Measurements from ENCODE around the gene CTRL. TPM values are rescaled to one million over a fixed set of nuclear protein-coding genes. Genes with fewer than 3 reads are reported as not detected.
A peak's percentile ranks its signal among the peaks of the same experiment; 100 is the strongest.

CTRL gene
- total RNA-seq, 2 experiments from 2014 or later = 2.9 to 3.1 TPM

DNA sequence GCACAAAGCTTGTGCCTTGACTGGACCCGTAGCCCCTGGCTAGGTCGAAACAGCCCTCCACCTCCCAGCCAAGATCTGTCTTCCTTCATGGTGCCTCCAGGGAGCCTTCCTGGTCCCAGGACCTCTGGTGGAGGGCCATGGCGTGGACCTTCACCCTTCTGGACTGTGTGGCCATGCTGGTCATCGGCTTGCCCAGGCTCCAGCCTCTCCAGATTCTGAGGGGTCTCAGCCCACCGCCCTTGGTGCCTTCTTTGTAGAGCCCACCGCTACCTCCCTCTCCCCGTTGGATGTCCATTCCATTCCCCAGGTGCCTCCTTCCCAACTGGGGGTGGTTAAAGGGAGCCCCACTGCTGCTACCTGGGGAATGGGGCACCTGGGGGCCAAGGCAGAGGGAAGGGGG is 3.5 kb downstream of the CTRL start:
- intact Hi-C loops (cut with micrococcal nuclease) = loop anchor here (1.0 to 5.0 kb wide), 3 partner anchors 45 to 406 kb away; no protein-coding TSS in a partner anchor
- POLR2A ChIA-PET = interaction anchor here (0.8 to 1.4 kb wide), 4 partner anchors 35 to 52 kb away, joined by 3 read pairs; partner anchors contain the start of genes NRN1L and PSKH1
- H3K36me3 Mint-ChIP-seq = peaks cover 10% of the 10 kb centered on the region
- no peak overlapping the region for H3K4me3 Mint-ChIP-seq
- no peaks in the 10 kb centered on the region for H3K27me3 Mint-ChIP-seq
- CTCF ChIA-PET = interaction anchor here (0.7 to 5.4 kb wide), 11 partner anchors 9 to 256 kb away, joined by 3 to 62 read pairs (median 4); partner anchors contain the start of genes NRN1L and PSMB10
- no peaks in the 10 kb centered on the region for H3K9me3 Mint-ChIP-seq
- DNase-seq = no peak
- peaks cover 3% of the 10 kb centered on the region for H3K4me1 Mint-ChIP-seq (ENCODE audit: low read depth)
- H3K27ac Mint-ChIP-seq = no peak overlapping the region

DNA sequence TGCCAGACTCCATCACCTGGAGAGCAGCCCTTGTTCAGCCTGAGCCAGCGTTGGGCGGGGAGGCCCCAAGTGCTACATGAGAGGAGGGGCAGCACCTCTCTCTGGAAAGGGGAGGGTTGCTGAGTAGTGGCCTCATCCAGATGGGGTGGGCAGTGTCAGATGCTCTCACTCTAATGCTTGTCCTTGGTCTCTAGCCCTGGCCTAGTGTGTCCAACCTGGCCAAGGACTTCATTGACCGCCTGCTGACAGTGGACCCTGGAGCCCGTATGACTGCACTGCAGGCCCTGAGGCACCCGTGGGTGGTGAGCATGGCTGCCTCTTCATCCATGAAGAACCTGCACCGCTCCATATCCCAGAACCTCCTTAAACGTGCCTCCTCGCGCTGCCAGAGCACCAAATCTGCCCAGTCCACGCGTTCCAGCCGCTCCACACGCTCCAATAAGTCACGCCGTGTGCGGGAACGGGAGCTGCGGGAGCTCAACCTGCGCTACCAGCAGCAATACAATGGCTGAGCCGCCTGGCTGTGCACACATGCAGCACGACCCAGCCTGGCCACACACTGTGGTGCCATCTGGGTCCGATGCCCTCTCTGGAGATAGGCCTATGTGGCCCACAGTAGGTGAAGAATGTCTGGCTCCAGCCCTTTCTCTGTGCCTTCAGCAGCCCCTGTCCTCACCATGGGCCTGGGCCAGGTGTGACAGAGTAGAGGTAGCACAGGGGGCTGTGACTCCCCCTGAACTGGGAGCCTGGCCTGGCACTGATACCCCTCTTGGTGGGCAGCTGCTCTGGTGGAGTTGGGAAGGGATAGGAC is 4.3 kb downstream of the CTRL start:
- no peaks in the 10 kb centered on the region for H3K27me3 Mint-ChIP-seq
- H3K9me3 Mint-ChIP-seq = no peaks in the 10 kb centered on the region
- POLR2A ChIA-PET = interaction anchor here (1.1 kb wide), 1 partner anchor 43 kb away, joined by 3 read pairs; no protein-coding TSS in a partner anchor
- H3K36me3 Mint-ChIP-seq = peaks cover 7% of the 10 kb centered on the region
- CTCF ChIA-PET = interaction anchor here (2.6 to 5.4 kb wide), 2 partner anchors 44 to 112 kb away, joined by 20 to 62 read pairs; partner anchors contain the start of gene NRN1L
- DNase-seq = no peak
- no peak overlapping the region for H3K27ac Mint-ChIP-seq
- intact Hi-C loops (cut with micrococcal nuclease) = loop anchor here (5.0 kb wide), 1 partner anchor 405 kb away; no protein-coding TSS in a partner anchor
- peaks cover 5% of the 10 kb centered on the region for H3K4me1 Mint-ChIP-seq (ENCODE audit: low read depth)
- H3K4me3 Mint-ChIP-seq = no peak overlapping the region

DNA sequence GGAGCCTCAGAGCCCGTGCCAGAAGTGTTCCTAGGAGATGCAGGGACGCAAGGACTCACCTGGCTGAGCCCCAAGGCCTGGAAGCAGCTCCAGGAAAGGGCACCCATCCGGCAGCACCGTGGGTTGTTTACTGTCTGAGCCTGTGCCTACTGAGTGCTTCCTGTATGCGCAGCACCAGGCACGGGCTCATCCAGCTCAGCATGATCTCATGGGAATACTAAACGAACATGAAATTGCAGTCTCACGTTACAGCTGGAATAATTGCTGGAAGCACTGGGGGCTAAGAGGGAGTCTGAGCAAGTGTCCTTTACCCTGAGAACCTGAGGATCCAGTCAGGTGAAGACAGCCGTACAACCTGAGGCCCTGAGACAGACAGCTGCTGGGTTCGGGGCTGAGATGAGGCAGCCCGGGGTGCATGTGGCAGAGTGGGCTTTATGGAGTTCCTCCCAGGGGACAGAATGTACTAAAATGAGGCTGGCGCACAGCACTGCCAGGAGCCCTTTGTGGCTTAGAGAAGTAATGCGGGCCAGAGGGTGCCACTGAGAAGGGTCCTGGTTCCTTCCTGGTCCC is 5.4 kb downstream of the CTRL start:
- DNase-seq = no peak
- ChIA-PET CTCF (interaction anchor here (1.0 to 5.4 kb wide), 4 partner anchors 43 to 115 kb away, joined by 4 to 62 read pairs (median 8); partner anchors contain the start of gene NRN1L), POLR2A (no interaction called here)
- no peaks in the 10 kb centered on the region for H3K9me3 Mint-ChIP-seq
- peaks cover 6% of the 10 kb centered on the region for H3K36me3 Mint-ChIP-seq
- H3K27me3 Mint-ChIP-seq = no peaks in the 10 kb centered on the region
- intact Hi-C loops (cut with micrococcal nuclease) = loop anchor here (5.0 kb wide), 1 partner anchor 404 kb away; no protein-coding TSS in a partner anchor
- H3K4me1 Mint-ChIP-seq (ENCODE audit: low read depth) = peaks cover 12% of the 10 kb centered on the region
- H3K27ac Mint-ChIP-seq = peak overlapping the region; percentile 58
- H3K4me3 Mint-ChIP-seq = no peak overlapping the region

DNA sequence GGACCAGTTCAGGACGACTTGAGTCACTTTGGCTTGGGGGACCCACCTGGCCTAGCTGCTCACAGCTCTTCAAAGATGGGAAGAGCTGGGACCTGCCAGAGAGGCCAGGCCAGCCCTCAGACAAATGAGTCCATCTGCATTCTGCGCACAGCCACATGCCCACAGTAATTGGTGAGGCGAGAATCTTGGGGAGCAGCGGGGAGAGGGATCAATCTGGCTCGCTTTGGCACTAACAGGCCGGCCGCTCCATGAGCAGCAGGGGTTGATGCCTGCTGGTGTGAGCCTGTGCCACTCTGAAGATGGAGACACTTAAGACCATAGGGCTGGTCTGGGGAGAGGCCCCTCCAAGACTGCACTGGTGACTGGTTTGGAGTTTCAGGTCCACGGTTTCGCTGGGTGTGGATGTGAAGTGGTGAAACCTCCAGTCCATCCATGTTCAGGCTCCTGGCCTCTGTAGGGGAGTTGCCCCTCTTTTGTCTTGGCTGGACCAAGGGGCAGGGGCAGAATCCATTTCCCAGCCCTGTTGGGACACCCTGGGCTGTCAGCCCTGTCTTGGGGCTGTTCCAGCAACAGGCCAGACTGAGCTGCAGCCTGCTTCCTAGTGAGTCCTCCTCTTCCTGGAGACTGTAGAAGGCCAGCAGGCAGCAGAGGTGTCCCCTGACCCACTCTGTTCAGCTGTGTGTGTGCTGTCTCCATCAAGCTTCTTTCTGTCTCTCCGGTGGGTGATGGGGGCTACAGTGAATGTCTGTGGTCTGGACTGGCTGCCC is 7.3 kb downstream of the CTRL start:
- H3K36me3 Mint-ChIP-seq = peaks cover 2% of the 10 kb centered on the region
- H3K4me1 Mint-ChIP-seq (ENCODE audit: low read depth) = peaks cover 12% of the 10 kb centered on the region
- no peaks in the 10 kb centered on the region for H3K9me3 Mint-ChIP-seq
- no peak for DNase-seq
- ChIA-PET POLR2A (interaction anchor here (0.5 to 0.9 kb wide), 3 partner anchors 11 to 393 kb away, joined by 3 read pairs; no protein-coding TSS in a partner anchor), CTCF (interaction anchor here (0.8 to 5.4 kb wide), 6 partner anchors 18 to 403 kb away, joined by 3 to 62 read pairs (median 5); partner anchors contain the start of gene NRN1L)
- H3K27me3 Mint-ChIP-seq = no peaks in the 10 kb centered on the region
- intact Hi-C loops (cut with micrococcal nuclease) = no loop called here
- H3K4me3 Mint-ChIP-seq = no peak overlapping the region
- H3K27ac Mint-ChIP-seq = no peak overlapping the region

DNA sequence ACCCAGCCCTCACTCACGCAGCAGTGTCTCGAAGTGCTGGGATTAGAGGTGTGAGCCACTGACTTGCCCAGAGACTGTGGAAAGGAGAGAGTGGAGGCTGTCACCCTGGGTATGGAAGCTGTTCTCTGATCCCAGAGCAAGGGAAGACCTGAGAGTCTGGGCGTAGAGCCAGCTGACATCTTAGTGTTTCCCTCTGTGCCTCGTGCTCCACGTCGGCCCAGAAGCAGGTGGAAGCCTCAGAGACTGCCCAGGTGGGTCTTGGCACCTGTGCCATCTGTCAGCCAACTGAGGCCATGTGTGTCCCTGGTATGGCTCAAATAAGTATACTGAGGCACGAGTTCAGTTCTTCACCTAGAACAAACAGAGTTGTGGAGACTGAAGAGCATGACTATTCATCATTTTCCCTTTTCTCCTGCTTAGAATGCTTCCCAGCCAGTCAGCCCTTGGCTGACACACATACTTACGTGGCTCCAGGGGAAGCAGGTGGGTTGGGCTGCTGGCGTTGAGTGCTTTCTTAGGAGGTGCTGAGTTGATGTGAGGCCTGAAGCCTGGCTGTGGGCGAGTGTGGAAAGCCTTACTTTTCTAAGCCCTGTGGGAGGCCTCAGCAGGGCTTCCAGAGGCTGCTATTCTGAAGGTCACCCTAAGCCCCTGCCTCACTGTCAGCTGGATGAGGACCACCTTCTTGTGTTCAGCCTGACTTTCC is 8.1 kb downstream of the CTRL start:
- ChIA-PET POLR2A (interaction anchor here (0.5 kb wide), 1 partner anchor 393 kb away, joined by 3 read pairs; no protein-coding TSS in a partner anchor), CTCF (interaction anchor here (2.2 to 6.0 kb wide), 2 partner anchors 40 to 107 kb away, joined by 6 to 41 read pairs; partner anchors contain the start of gene NRN1L)
- Mint-ChIP-seq H3K27ac (no peak overlapping the region), H3K4me1 (ENCODE audit: low read depth) (peaks cover 12% of the 10 kb centered on the region), H3K9me3 (no peaks in the 10 kb centered on the region), H3K36me3 (peaks cover 2% of the 10 kb centered on the region), H3K4me3 (no peak overlapping the region), H3K27me3 (no peaks in the 10 kb centered on the region)
- no peak for DNase-seq
- intact Hi-C loops (cut with micrococcal nuclease) = no loop called here

DNA sequence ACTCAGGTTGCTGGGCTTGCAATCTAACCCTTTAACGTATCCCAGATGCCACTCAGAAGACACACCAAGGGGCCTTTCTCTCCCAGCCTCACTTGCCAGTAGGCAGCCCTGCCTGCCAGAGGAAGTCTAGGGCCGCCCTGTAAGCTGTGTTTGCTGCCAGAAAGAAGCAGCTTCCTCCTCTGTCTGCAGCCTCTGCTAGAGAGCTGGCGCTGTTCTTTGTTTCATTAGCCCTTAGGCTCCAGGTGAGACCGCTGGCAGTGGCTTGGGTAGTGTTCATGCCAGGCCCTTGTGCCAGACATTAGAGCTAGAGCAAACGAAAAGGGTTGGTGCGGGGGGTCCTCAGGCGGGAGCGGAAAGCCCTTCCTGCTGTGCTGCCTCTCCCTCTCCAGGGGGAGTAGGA is 8.9 kb downstream of the CTRL start:
- ChIA-PET POLR2A (no interaction called here), CTCF (interaction anchor here (1.0 to 6.0 kb wide), 3 partner anchors 37 to 106 kb away, joined by 3 to 41 read pairs (median 6); partner anchors contain the start of gene NRN1L)
- Mint-ChIP-seq H3K4me3 (no peak overlapping the region), H3K9me3 (no peaks in the 10 kb centered on the region), H3K27me3 (no peaks in the 10 kb centered on the region), H3K36me3 (no peaks in the 10 kb centered on the region), H3K4me1 (ENCODE audit: low read depth) (peaks cover 20% of the 10 kb centered on the region), H3K27ac (peak overlapping the region; percentile 85)
- intact Hi-C loops (cut with micrococcal nuclease) = no loop called here
- DNase-seq = no peak

DNA sequence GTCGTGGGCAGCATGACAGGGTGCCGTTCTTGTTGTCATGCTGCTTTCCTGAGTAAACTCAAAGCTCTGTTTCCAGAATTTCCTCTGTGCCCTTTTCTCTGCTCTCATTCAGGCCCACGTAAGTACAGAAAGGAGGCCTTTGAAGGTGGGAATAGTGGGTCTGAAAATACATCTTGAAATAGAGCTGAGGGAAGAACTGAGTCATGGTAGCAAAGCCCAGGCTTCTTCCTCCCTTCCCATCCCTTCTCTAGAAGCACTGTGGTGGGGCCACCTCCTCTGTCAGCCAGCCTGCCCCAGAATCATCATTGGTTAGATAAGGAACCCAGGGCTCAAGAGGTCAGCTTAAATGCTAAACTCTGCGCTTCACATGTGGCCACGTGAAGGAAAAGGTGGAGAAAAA is 9.4 kb downstream of the CTRL start:
- Mint-ChIP-seq H3K4me1 (ENCODE audit: low read depth) (peaks cover 25% of the 10 kb centered on the region), H3K4me3 (no peak overlapping the region), H3K27me3 (no peaks in the 10 kb centered on the region), H3K27ac (peak overlapping the region; percentile 85), H3K9me3 (no peaks in the 10 kb centered on the region), H3K36me3 (no peaks in the 10 kb centered on the region)
- ChIA-PET CTCF (interaction anchor here (1.0 to 6.0 kb wide), 3 partner anchors 36 to 105 kb away, joined by 3 to 41 read pairs (median 6); partner anchors contain the start of gene NRN1L), POLR2A (no interaction called here)
- intact Hi-C loops (cut with micrococcal nuclease) = no loop called here
- no peak for DNase-seq

DNA sequence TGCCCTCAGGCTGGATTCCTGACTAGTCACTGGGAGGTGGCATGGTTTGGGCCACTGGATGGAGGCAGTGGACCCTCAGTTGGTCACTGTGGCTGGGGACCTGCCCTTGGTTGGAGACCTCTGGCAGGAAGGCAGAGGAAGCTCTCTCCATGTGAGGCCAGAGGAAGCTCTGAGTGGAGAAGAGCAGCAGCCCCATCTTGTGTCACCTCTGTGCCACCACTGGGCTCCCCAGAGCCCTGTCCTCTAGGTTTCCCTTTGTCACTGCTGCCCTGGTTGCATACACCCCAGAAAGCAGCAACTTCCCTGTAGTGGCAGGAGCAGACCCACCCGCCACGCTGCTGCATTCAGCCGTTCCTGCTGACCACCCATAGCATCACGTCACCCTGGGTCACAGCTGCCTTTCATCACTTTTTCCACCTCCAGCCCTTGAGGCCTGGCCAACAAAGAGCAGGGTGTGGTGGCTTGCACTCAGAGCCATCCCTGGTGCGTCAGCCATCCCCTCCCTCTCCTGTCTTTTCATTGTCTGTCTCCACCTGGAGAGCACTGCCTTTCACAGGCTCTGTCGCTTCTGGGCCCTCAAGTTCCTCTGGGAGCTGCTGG is 11.9 kb downstream of the CTRL start:
- ChIA-PET CTCF (interaction anchor here (1.1 to 6.0 kb wide), 3 partner anchors 36 to 104 kb away, joined by 3 to 41 read pairs (median 25); partner anchors contain the start of gene NRN1L), POLR2A (no interaction called here)
- intact Hi-C loops (cut with micrococcal nuclease) = loop anchor here (2.0 kb wide), 1 partner anchor 45 kb away; no protein-coding TSS in a partner anchor
- Mint-ChIP-seq H3K27me3 (no peaks in the 10 kb centered on the region), H3K9me3 (no peaks in the 10 kb centered on the region), H3K27ac (no peak overlapping the region), H3K4me3 (no peak overlapping the region), H3K4me1 (ENCODE audit: low read depth) (peaks cover 31% of the 10 kb centered on the region), H3K36me3 (no peaks in the 10 kb centered on the region)
- DNase-seq = no peak

DNA sequence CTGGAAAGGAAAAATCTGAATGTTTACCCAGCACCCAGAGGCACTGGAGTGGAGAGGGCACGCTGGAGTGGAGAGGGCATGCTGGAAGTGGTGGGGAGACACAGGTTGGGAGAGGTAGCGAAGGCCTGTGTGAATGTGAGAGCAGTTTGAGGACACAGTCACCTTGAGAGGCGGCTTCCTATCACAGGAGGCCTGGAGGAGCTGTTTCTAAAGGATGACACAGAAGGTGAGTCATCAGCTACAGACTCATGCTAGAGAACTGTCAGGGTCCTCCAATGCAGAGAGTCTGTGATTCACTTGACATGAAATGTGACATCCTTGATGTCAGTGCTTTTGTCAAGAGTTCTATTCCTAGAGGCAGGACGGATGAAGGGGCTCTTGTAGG is 13.8 kb downstream of the CTRL start:
- Mint-ChIP-seq H3K4me1 (ENCODE audit: low read depth) (peaks cover 31% of the 10 kb centered on the region), H3K9me3 (no peaks in the 10 kb centered on the region), H3K36me3 (no peaks in the 10 kb centered on the region), H3K27ac (peak overlapping the region; percentile 77), H3K27me3 (no peaks in the 10 kb centered on the region), H3K4me3 (no peak overlapping the region)
- peak; percentile 75 for DNase-seq
- intact Hi-C loops (cut with micrococcal nuclease) = loop anchor here (1.0 to 2.0 kb wide), 3 partner anchors 17 to 43 kb away; partner anchors contain the start of gene PSKH1
- ChIA-PET POLR2A (no interaction called here), CTCF (interaction anchor here (0.7 to 6.0 kb wide), 7 partner anchors 11 to 157 kb away, joined by 3 to 41 read pairs (median 3); partner anchors contain the start of genes NRN1L, RANBP10 and TSNAXIP1)

DNA sequence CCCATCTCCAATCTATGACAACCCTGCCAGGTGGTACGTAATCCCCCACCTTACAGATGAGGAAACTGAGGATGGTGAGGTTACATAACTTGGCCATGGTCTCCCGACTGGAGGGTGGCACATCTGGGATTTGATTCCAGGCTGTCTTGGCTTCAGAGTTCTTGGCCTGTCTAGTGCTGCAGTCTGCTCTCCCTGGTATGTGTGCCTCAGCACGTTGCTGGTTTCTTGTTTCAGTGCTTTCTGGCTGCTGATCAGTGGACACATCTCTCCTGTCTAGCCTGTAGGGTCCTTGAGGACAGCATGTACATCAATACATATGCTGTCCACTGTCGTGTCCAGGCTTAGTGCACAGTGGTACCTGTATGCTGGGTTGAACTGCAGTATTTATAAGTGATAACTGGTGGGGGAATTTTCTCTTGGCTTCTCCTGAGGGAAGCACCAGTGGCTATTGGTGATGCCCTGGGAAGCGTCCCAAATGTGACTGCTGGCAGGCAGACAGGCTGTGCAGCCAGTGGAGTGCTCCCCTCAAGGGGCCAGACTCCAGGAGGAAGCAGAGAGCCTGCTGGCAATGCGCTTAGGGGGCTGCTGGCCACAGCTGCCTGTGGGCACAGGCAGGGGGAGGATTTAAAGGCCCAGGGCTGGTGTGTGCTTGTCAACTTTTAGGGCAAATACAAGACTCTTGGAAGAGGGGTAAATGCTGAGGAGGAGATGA is 14.4 kb downstream of the CTRL start:
- Mint-ChIP-seq H3K9me3 (no peaks in the 10 kb centered on the region), H3K36me3 (no peaks in the 10 kb centered on the region), H3K27me3 (no peaks in the 10 kb centered on the region), H3K4me3 (no peak overlapping the region), H3K27ac (peak overlapping the region; percentile 77), H3K4me1 (ENCODE audit: low read depth) (peaks cover 29% of the 10 kb centered on the region)
- intact Hi-C loops (cut with micrococcal nuclease) = no loop called here
- CTCF ChIA-PET = interaction anchor here (0.7 to 6.0 kb wide), 4 partner anchors 11 to 101 kb away, joined by 3 to 41 read pairs (median 15); partner anchors contain the start of gene NRN1L
- POLR2A ChIA-PET = no interaction called here
- no peak for DNase-seq
